Astrocyte of the cerebellum (primary cell): ENCODE data around the gene THUMPD2.
"Not testable (repeated sequence)": the region's sequence is repeated elsewhere in the genome, so short reads cannot be mapped to it uniquely, and the experiment has no call there.

Experiments
- DNase-seq: peaks from one replicate; pipeline ENCODE4 v3.0.0-alpha.2; 2011; ENCODE audit warnings: low read depth
- H3K4me3 ChIP-seq: 2 replicates; pipeline ENCODE4 v1.5.1; 2011; ENCODE audit warnings: mild to moderate bottlenecking, low read depth, low read length, moderate library complexity
- CTCF ChIP-seq: IDR thresholded peaks from 2 replicates; pipeline ENCODE4 v1.5.1; 2012; ENCODE audit warnings: low read length, low read depth, moderate library complexity, mild to moderate bottlenecking; ENCODE audit errors: missing control alignments
- in situ Hi-C: cut with HindIII; loops from 2 replicates; pipeline ENCODE4 v1.10.0; 2017; ENCODE audit warnings: low sequenced_read_pairs

The THUMPD2 gene

GRCh38 chr2:39731546-39731945, 47.5 kb downstream of the THUMPD2 start:
- TF ChIP-seq CTCF: no peak
- in situ Hi-C loops: no loop called here
- H3K4me3 ChIP-seq: no peak overlapping the region
- no peak for DNase-seq

- peak; percentile 59 for TF ChIP-seq CTCF
- DNase-seq: no peak
- no peak overlapping the region for H3K4me3 ChIP-seq
- in situ Hi-C loops: no loop called here
Measured at GRCh38 chr2:39730685-39731302, 48.3 kb downstream of the THUMPD2 start.

GRCh38 chr2:39730276-39730675, 48.8 kb downstream of the THUMPD2 start:
- in situ Hi-C loops: no loop called here
- H3K4me3 ChIP-seq: no peak overlapping the region
- no peak for DNase-seq
- TF ChIP-seq CTCF: no peak

GRCh38 chr2:39728941-39729351, 50.1 kb downstream of the THUMPD2 start:
- TF ChIP-seq CTCF: peak; percentile 68
- DNase-seq: no peak
- in situ Hi-C loops: no loop called here
- H3K4me3 ChIP-seq: no peak overlapping the region

GRCh38 chr2:39728085-39728484, 51.0 kb downstream of the THUMPD2 start:
- in situ Hi-C loops, H3K4me3 ChIP-seq, DNase-seq: not testable (repeated sequence)

- no peak for DNase-seq
Measured at GRCh38 chr2:39725401-39725800, 53.7 kb downstream of the THUMPD2 start.

GRCh38 chr2:39724828-39725144, 54.3 kb downstream of the THUMPD2 start:
- no peak for TF ChIP-seq CTCF

More at GRCh38 chr2:39725401-39725800, 53.7 kb downstream of the THUMPD2 start:
- in situ Hi-C loops: no loop called here
- no peak for TF ChIP-seq CTCF
- H3K4me3 ChIP-seq: no peak overlapping the region

More at GRCh38 chr2:39724828-39725144, 54.3 kb downstream of the THUMPD2 start:
- DNase-seq: no peak
- no peak overlapping the region for H3K4me3 ChIP-seq
- in situ Hi-C loops: no loop called here
